Measurements from ENCODE around the gene GSE1.

Gene GSE1

DNA sequence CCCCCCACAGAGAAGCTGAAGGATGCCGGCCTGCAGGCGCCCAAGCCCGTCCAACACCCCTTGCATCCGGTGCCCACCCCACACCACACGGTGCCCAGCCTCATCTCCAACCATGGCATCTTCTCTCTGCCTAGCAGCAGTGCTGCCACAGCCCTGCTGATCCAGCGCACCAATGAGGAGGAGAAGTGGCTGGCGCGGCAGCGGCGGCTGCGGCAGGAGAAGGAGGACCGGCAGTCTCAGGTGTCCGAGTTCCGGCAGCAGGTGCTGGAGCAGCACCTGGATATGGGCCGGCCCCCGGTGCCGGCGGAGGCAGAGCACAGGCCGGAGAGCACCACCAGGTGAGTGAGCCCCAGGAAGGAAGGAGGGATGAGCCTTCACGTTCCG lies 44.1 kb downstream of the GSE1 start:
- TF ChIP-seq POLR2A (IDR thresholded peaks at IDR 0.05; ENCODE audit: low read depth, low read length) (no peak), TAF1 (IDR thresholded peaks at IDR 0.05; ENCODE audit: borderline replicate concordance, low read depth, low read length) (no peak), POLR2AphosphoS5 (IDR thresholded peaks at IDR 0.05; ENCODE audit: low read depth, low read length) (no peak)
- DNase-seq (ENCODE audit: insufficient read length) (no peak), FAIRE-seq (no peak)

DNA sequence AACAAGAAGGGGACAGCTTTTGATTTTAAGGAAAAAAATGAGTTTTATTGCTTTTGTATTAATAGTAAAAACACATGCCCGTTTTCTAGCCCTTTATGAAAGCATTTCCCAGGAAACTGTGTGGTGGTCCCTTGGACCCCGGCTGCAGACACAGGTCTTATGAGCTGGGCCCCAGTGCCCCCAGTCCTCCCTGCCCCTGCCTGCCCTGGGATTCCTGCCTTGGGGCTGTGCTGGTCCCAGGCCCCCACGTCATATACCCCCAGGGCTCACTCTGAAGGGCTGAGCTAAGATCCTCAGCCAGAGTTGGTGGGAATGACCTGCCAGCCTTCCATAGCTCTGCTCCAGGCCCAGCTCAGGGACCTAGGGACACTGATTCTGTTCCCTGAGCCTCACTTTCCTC lies 44.9 kb downstream of the GSE1 start:
- FAIRE-seq (no peak), DNase-seq (ENCODE audit: insufficient read length) (no peak)
- TF ChIP-seq TAF1 (IDR thresholded peaks at IDR 0.05; ENCODE audit: borderline replicate concordance, low read depth, low read length) (no peak), POLR2A (IDR thresholded peaks at IDR 0.05; ENCODE audit: low read depth, low read length) (no peak)

GRCh38 chr16:85658504-85659326 lies 45.6 kb downstream of the GSE1 start:
- TF ChIP-seq TAF1 (IDR thresholded peaks at IDR 0.05; ENCODE audit: borderline replicate concordance, low read depth, low read length) (no peak), POLR2AphosphoS5 (IDR thresholded peaks at IDR 0.05; ENCODE audit: low read depth, low read length) (no peak), POLR2A (IDR thresholded peaks at IDR 0.05; ENCODE audit: low read depth, low read length) (no peak)
- FAIRE-seq (no peak), DNase-seq (ENCODE audit: insufficient read length) (no peak)

DNA sequence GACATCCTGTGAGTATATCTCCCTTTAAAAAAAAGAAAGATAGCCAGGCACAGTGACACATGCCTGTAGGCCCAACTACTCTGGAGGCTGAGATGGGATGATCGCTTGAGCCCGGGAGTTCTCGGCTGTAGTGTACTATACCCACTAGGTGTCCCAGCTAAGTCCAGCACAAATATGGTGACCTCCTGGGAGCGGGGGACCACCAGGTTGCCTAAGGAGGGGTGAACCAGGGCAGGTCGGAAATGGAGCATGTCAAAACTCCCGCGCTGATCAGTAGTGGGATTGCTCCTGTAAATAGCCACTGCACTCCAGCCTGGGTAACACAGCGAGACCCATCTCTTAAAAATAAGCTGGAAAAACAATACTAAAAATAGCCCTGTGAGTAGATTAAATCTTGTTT lies 46.2 kb downstream of the GSE1 start:
- no peak for DNase-seq (ENCODE audit: insufficient read length)
- FAIRE-seq = no peak
- no peak for TF ChIP-seq POLR2A (IDR thresholded peaks at IDR 0.05; ENCODE audit: low read depth, low read length)
- TF ChIP-seq POLR2AphosphoS5 (IDR thresholded peaks at IDR 0.05; ENCODE audit: low read depth, low read length) = no peak
- TF ChIP-seq TAF1 (IDR thresholded peaks at IDR 0.05; ENCODE audit: borderline replicate concordance, low read depth, low read length) = no peak

DNA sequence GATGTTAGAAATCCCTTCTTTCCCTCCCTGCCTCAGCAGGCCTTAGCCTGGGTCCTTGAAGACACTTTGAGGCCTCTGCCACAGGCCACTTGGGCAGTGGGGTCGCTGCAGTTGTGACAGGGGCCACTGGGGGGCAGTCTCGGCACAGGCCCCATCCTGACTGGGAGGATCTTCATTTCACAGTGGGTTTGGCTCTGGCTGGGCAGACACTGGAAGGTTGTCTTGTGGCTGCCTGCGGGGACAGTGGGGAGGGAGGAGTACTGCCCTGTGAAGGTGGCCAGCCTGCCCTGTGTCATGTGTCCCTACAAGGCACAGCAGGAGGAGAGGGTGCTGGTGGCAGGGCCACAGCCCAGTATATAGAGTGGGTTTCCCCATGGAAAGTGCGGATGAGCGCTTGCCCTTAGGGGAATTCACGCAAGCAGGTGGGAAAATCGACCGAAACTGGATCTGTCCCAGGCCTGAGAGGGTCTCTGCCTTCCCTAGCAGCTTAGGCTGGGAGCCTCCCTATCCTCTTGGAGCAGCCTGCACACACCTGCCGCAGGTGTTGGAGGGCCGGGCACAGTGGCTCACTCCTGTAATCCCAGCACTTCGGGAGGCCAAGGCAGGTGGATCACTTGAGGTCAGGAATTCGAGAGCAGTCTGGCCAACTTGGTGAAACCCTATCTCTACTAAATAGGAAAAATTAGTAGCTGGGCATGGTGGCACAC lies 46.8 kb downstream of the GSE1 start:
- peak; percentile 93 for DNase-seq (ENCODE audit: insufficient read length)
- TF ChIP-seq POLR2A (IDR thresholded peaks at IDR 0.05; ENCODE audit: low read depth, low read length) = no peak
- no peak for TF ChIP-seq TAF1 (IDR thresholded peaks at IDR 0.05; ENCODE audit: borderline replicate concordance, low read depth, low read length)
- no peak for TF ChIP-seq POLR2AphosphoS5 (IDR thresholded peaks at IDR 0.05; ENCODE audit: low read depth, low read length)
- peak; percentile 85 for FAIRE-seq

- TF ChIP-seq POLR2AphosphoS5 (IDR thresholded peaks at IDR 0.05; ENCODE audit: low read depth, low read length) = no peak
- no peak for TF ChIP-seq TAF1 (IDR thresholded peaks at IDR 0.05; ENCODE audit: borderline replicate concordance, low read depth, low read length)
- no peak for TF ChIP-seq POLR2A (IDR thresholded peaks at IDR 0.05; ENCODE audit: low read depth, low read length)
- FAIRE-seq (no peak), DNase-seq (ENCODE audit: insufficient read length) (no peak)
Measured at GRCh38 chr16:85660843-85661739, 48.0 kb downstream of the GSE1 start.

DNA sequence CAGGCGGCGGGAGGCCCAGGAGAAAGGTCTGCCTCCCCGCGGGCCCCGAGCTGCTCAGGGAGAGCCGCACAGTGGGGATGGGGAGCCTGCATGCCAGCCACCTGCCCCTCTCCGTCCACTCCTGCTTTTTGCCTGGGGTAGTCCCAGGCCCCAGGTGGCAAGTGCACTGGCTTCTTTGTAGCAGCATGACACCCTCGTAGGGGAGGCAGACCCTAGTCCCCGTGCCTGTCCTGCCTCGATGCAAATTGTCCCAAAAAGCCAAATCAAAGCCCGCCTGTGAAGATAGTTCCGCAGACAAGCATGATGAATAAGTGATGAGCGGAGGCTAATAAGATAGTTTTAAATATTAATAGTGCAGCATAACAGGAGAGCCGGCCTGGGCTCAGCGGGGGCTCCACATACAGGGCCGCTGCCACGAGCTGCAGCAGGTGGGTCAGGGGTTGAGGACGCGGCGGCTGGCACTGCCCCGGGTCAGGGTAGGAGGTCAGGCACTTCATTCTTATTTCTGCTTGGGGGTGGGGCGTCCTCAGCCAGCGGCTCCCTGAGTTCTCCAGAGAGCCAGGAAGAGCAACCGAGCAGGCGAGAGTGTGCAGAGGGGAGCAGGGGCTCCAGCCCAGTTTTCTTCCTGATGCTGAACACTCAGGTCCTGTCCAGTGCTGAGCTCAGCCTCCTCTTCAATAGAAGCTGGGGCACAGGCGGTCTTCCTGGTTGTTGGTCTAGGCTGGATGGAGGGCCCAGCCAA lies 48.8 kb downstream of the GSE1 start:
- no peak for DNase-seq (ENCODE audit: insufficient read length)
- no peak for FAIRE-seq
- no peak for TF ChIP-seq POLR2AphosphoS5 (IDR thresholded peaks at IDR 0.05; ENCODE audit: low read depth, low read length)
- no peak for TF ChIP-seq POLR2A (IDR thresholded peaks at IDR 0.05; ENCODE audit: low read depth, low read length)
- TF ChIP-seq TAF1 (IDR thresholded peaks at IDR 0.05; ENCODE audit: borderline replicate concordance, low read depth, low read length) = no peak

- TF ChIP-seq POLR2AphosphoS5 (IDR thresholded peaks at IDR 0.05; ENCODE audit: low read depth, low read length) (no peak), POLR2A (IDR thresholded peaks at IDR 0.05; ENCODE audit: low read depth, low read length) (no peak), TAF1 (IDR thresholded peaks at IDR 0.05; ENCODE audit: borderline replicate concordance, low read depth, low read length) (no peak)
- DNase-seq (ENCODE audit: insufficient read length) (no peak), FAIRE-seq (no peak)
Measured at GRCh38 chr16:85662482-85662812, 49.3 kb downstream of the GSE1 start.

- TF ChIP-seq POLR2AphosphoS5 (IDR thresholded peaks at IDR 0.05; ENCODE audit: low read depth, low read length) (no peak), TAF1 (IDR thresholded peaks at IDR 0.05; ENCODE audit: borderline replicate concordance, low read depth, low read length) (no peak), POLR2A (IDR thresholded peaks at IDR 0.05; ENCODE audit: low read depth, low read length) (no peak)
- DNase-seq (ENCODE audit: insufficient read length) (no peak), FAIRE-seq (no peak)
Measured at GRCh38 chr16:85662976-85663830, 50.1 kb downstream of the GSE1 start.

GRCh38 chr16:85663891-85664321 lies 50.8 kb downstream of the GSE1 start:
- FAIRE-seq (no peak), DNase-seq (ENCODE audit: insufficient read length) (no peak)
- TF ChIP-seq POLR2AphosphoS5 (IDR thresholded peaks at IDR 0.05; ENCODE audit: low read depth, low read length) (no peak), TAF1 (IDR thresholded peaks at IDR 0.05; ENCODE audit: borderline replicate concordance, low read depth, low read length) (no peak), POLR2A (IDR thresholded peaks at IDR 0.05; ENCODE audit: low read depth, low read length) (no peak)

All from GM12892 (cell line).